ENCODE results near the gene PCDH20.
"Not testable (repeated sequence)": the region's sequence is repeated elsewhere in the genome, so short reads cannot be mapped to it uniquely, and the experiment has no call there.

PCDH20 gene

GRCh38 chr13:61415749-61416148 is at the start of gene PCDH20:
Gene PCDH20 (minus strand): TSS chr13:61415849. CDS start chr13:61415158, 691 bp downstream.
- DNase-seq, result no peak

- no peak for DNase-seq
Observed at GRCh38 chr13:61463024-61463423, 47.4 kb upstream of the PCDH20 start.

- no peak for DNase-seq
Observed at GRCh38 chr13:61453121-61453520, 37.5 kb upstream of the PCDH20 start.

- DNase-seq, result no peak
Observed at GRCh38 chr13:61432029-61432428, 16.4 kb upstream of the PCDH20 start.

GRCh38 chr13:61423915-61424314 is 8.3 kb upstream of the PCDH20 start:
- no peak for DNase-seq

- no peak for DNase-seq
Observed at GRCh38 chr13:61417086-61417570, 1.5 kb upstream of the PCDH20 start.

GRCh38 chr13:61415058-61415721 is 459 bp downstream of the PCDH20 start:
- DNase-seq, result no peak

- DNase-seq, result no peak
Observed at GRCh38 chr13:61414686-61415057, 977 bp downstream of the PCDH20 start.

- no peak for DNase-seq
Observed at GRCh38 chr13:61413572-61414535, 1.8 kb downstream of the PCDH20 start.

GRCh38 chr13:61410669-61411297 is 4.9 kb downstream of the PCDH20 start:
- no peak for DNase-seq

- no peak for DNase-seq
Observed at GRCh38 chr13:61410266-61410665, 5.4 kb downstream of the PCDH20 start.

- DNase-seq, result no peak
Observed at GRCh38 chr13:61408571-61408970, 7.1 kb downstream of the PCDH20 start.

- DNase-seq, result no peak
Observed at GRCh38 chr13:61406275-61406674, 9.4 kb downstream of the PCDH20 start.

- DNase-seq, result no peak
Observed at GRCh38 chr13:61396121-61396520, 19.5 kb downstream of the PCDH20 start.

- no peak for DNase-seq
Observed at GRCh38 chr13:61391426-61391825, 24.2 kb downstream of the PCDH20 start.

GRCh38 chr13:61387694-61388093 is 28.0 kb downstream of the PCDH20 start:
- no peak for DNase-seq

GRCh38 chr13:61383111-61383510 is 32.5 kb downstream of the PCDH20 start:
- no peak for DNase-seq

GRCh38 chr13:61370520-61370919 is 45.1 kb downstream of the PCDH20 start:
- no peak for DNase-seq

- DNase-seq, result not testable (repeated sequence)
Observed at GRCh38 chr13:61364690-61365089, 51.0 kb downstream of the PCDH20 start.

- DNase-seq, result no peak
Observed at GRCh38 chr13:61362522-61362921, 53.1 kb downstream of the PCDH20 start.
